Hematopoietic multipotent progenitor cell treated with erythropoietin and hydrocortisone succinate and interleukin-3 and kit ligand, for 17 days (in vitro differentiated cells): Measurements from ENCODE around the gene BCKDHA.

Experiments used
- DNase-seq: peaks from one replicate; pipeline ENCODE4 v3.0.0-alpha.2; 2015; ENCODE audit warnings: low spot score

Gene BCKDHA

GRCh38 chr19:41397086-41398049, at the start of gene BCKDHA, which contains the start of gene EXOSC5:
Gene BCKDHA, plus strand, starts transcription at chr19:41397818. Its CDS starts 10 bp downstream, at chr19:41397828.
Gene EXOSC5, minus strand, starts transcription at chr19:41397359. Its CDS starts 31 bp downstream, at chr19:41397328.
- DNase-seq = peak; percentile 100

- DNase-seq = peak; percentile 21
These were observed 46.8 kb upstream of the BCKDHA start for GRCh38 chr19:41350735-41351338.

GRCh38 chr19:41351339-41352245, 46.0 kb upstream of the BCKDHA start:
- peak; percentile 70 for DNase-seq

- no peak for DNase-seq
These were observed 45.4 kb upstream of the BCKDHA start for GRCh38 chr19:41352279-41352608.

GRCh38 chr19:41352609-41353465, 44.8 kb upstream of the BCKDHA start:
- peak; percentile 61 for DNase-seq

- DNase-seq = peak; percentile 76
These were observed 43.9 kb upstream of the BCKDHA start, which contains the start of gene TGFB1 for GRCh38 chr19:41353466-41354342. Gene TGFB1, minus strand, starts transcription at chr19:41353922. Its CDS starts 878 bp downstream, at chr19:41353044.

GRCh38 chr19:41354343-41354953, 43.2 kb upstream of the BCKDHA start:
- DNase-seq = no peak

GRCh38 chr19:41355035-41355434, 42.6 kb upstream of the BCKDHA start:
- DNase-seq = no peak

GRCh38 chr19:41355802-41356201, 41.8 kb upstream of the BCKDHA start:
- DNase-seq = no peak

- no peak for DNase-seq
These were observed 40.5 kb upstream of the BCKDHA start for GRCh38 chr19:41356984-41357739.

GRCh38 chr19:41357746-41358145, 39.9 kb upstream of the BCKDHA start:
- DNase-seq = no peak

- no peak for DNase-seq
These were observed 37.9 kb upstream of the BCKDHA start for GRCh38 chr19:41359741-41360140.

GRCh38 chr19:41362143-41362847, 35.3 kb upstream of the BCKDHA start:
- DNase-seq = no peak

- DNase-seq = peak; percentile 17
These were observed 34.3 kb upstream of the BCKDHA start for GRCh38 chr19:41363371-41363752.

- DNase-seq = peak; percentile 100
These were observed 33.7 kb upstream of the BCKDHA start, which contains the start of gene B9D2 for GRCh38 chr19:41363753-41364523. Gene B9D2, minus strand, starts transcription at chr19:41364149. Its CDS starts 630 bp downstream, at chr19:41363519.

- DNase-seq = no peak
These were observed 32.9 kb upstream of the BCKDHA start for GRCh38 chr19:41364524-41365391.
